Measurements from ENCODE around the gene CRTC3.

- no peak for TF ChIP-seq POLR2A (IDR thresholded peaks at IDR 0.05; ENCODE audit: low read depth)
- no peak for TF ChIP-seq EP300 (IDR thresholded peaks at IDR 0.05)
- TF ChIP-seq CTCF (IDR thresholded peaks at IDR 0.05): no peak
These were observed 34.9 kb downstream of the CRTC3 start for GRCh38 chr15:90564590-90564989.

All from esophagus muscularis mucosa (tissue), 4 donors.